ENCODE measurements around the gene GCNA. TPM values are rescaled to one million over a fixed set of nuclear protein-coding genes. Genes with fewer than 3 reads are reported as not detected.

The GCNA gene
- polyA plus RNA-seq, 1 experiment: 1.2 TPM

GRCh38 chrX:71618303-71618721 is 40.1 kb downstream of the GCNA start, which contains the start of gene CXCR3:
CXCR3 (minus strand) TSS chrX:71618511; CDS start chrX:71618449, 62 bp downstream.
- DNase-seq (ENCODE audit: low read depth, low spot score): no peak
- ChIA-PET POLR2A (no interaction called here), CTCF (no interaction called here)
- H3K27ac ChIP-seq (ENCODE audit: low read depth, low read length): no peak within 1 kb of the TSS
- no peaks in the 10 kb centered on the region for H3K27me3 ChIP-seq (ENCODE audit: control insufficient read depth, insufficient read depth, low read length)
- no peaks in the 10 kb centered on the region; the same call in 1 of the 2 replicates for H3K9me3 ChIP-seq (ENCODE audit: control insufficient read depth, insufficient read depth, low read length)
- TF ChIP-seq CTCF (IDR thresholded peaks at IDR 0.05; ENCODE audit: low read depth, low read length): no peak
- H3K4me3 ChIP-seq (ENCODE audit: low read depth, low read length): no peak within 1 kb of the TSS

GRCh38 chrX:71618787-71619186 is 40.5 kb downstream of the GCNA start:
- ChIA-PET CTCF (no interaction called here), POLR2A (no interaction called here)
- no peak for TF ChIP-seq CTCF (IDR thresholded peaks at IDR 0.05; ENCODE audit: low read depth, low read length)
- Histone ChIP-seq H3K4me3 (ENCODE audit: low read depth, low read length) (no peak overlapping the region), H3K27me3 (ENCODE audit: control insufficient read depth, insufficient read depth, low read length) (no peaks in the 10 kb centered on the region), H3K9me3 (ENCODE audit: control insufficient read depth, insufficient read depth, low read length) (no peaks in the 10 kb centered on the region; the same call in 1 of the 2 replicates), H3K27ac (ENCODE audit: low read depth, low read length) (no peak overlapping the region)
- DNase-seq (ENCODE audit: low read depth, low spot score): no peak

- Histone ChIP-seq H3K9me3 (ENCODE audit: control insufficient read depth, insufficient read depth, low read length) (no peaks in the 10 kb centered on the region; the same call in 1 of the 2 replicates), H3K27ac (ENCODE audit: low read depth, low read length) (no peak overlapping the region), H3K27me3 (ENCODE audit: control insufficient read depth, insufficient read depth, low read length) (no peaks in the 10 kb centered on the region), H3K4me3 (ENCODE audit: low read depth, low read length) (no peak overlapping the region)
- no peak for TF ChIP-seq CTCF (IDR thresholded peaks at IDR 0.05; ENCODE audit: low read depth, low read length)
- POLR2A ChIA-PET: no interaction called here
- CTCF ChIA-PET: no interaction called here
- no peak for DNase-seq (ENCODE audit: low read depth, low spot score)
Observed at GRCh38 chrX:71619193-71619592, 41.0 kb downstream of the GCNA start.

- DNase-seq (ENCODE audit: low read depth, low spot score): no peak
- Histone ChIP-seq H3K27me3 (ENCODE audit: control insufficient read depth, insufficient read depth, low read length) (no peaks in the 10 kb centered on the region), H3K9me3 (ENCODE audit: control insufficient read depth, insufficient read depth, low read length) (no peaks in the 10 kb centered on the region; the same call in 1 of the 2 replicates), H3K27ac (ENCODE audit: low read depth, low read length) (no peak overlapping the region), H3K4me3 (ENCODE audit: low read depth, low read length) (no peak overlapping the region)
- POLR2A ChIA-PET: no interaction called here
- CTCF ChIA-PET: no interaction called here
- TF ChIP-seq CTCF (IDR thresholded peaks at IDR 0.05; ENCODE audit: low read depth, low read length): no peak
Observed at GRCh38 chrX:71619986-71620385, 41.7 kb downstream of the GCNA start.

GRCh38 chrX:71621603-71622002 is 43.4 kb downstream of the GCNA start:
- no peak for DNase-seq (ENCODE audit: low read depth, low spot score)
- TF ChIP-seq CTCF (IDR thresholded peaks at IDR 0.05; ENCODE audit: low read depth, low read length): no peak
- no peaks in the 10 kb centered on the region; the same call in 1 of the 2 replicates for H3K9me3 ChIP-seq (ENCODE audit: control insufficient read depth, insufficient read depth, low read length)
- ChIA-PET CTCF (no interaction called here), POLR2A (no interaction called here)
- H3K27ac ChIP-seq (ENCODE audit: low read depth, low read length): no peak overlapping the region
- no peaks in the 10 kb centered on the region for H3K27me3 ChIP-seq (ENCODE audit: control insufficient read depth, insufficient read depth, low read length)
- H3K4me3 ChIP-seq (ENCODE audit: low read depth, low read length): no peak overlapping the region
